Neuronal stem cell (in vitro differentiated cells): Measurements from ENCODE around the gene OGT. TPM values are rescaled to one million over a fixed set of nuclear protein-coding genes. Genes with fewer than 3 reads are reported as not detected.

Experiments
- DNase-seq: peaks from one replicate; pipeline ENCODE4 v3.0.0-alpha.2; 2013; ENCODE audit warnings: low spot score
- H2AFZ ChIP-seq: one replicate; pipeline ENCODE4 v1.6.1; 2013; ENCODE audit warnings: mild to moderate bottlenecking, low read length, inconsistent platforms
- H2AK5ac ChIP-seq: 2 replicates; pipeline ENCODE4 v1.6.1; 2013; ENCODE audit warnings: low read depth, mild to moderate bottlenecking, inconsistent platforms, low read length, moderate library complexity, mixed read lengths
- H2BK120ac ChIP-seq: 2 replicates; pipeline ENCODE4 v1.6.1; 2013; ENCODE audit warnings: low read depth, mild to moderate bottlenecking, inconsistent platforms, low read length, moderate library complexity, mixed read lengths
- H2BK12ac ChIP-seq: one replicate; pipeline ENCODE4 v1.6.1; 2013; ENCODE audit warnings: low read length, inconsistent platforms
- H2BK15ac ChIP-seq: 2 replicates; pipeline ENCODE4 v1.6.1; 2013; ENCODE audit warnings: mild to moderate bottlenecking, low read length, inconsistent platforms, mixed read lengths
- H2BK5ac ChIP-seq: one replicate; pipeline ENCODE4 v1.6.1; 2013; ENCODE audit warnings: inconsistent platforms, mild to moderate bottlenecking, low read length, moderate library complexity
- H3K14ac ChIP-seq: one replicate; pipeline ENCODE4 v1.6.1; 2013; ENCODE audit warnings: low read length, inconsistent platforms
- H3K18ac ChIP-seq: 2 replicates; pipeline ENCODE4 v1.6.1; 2013; ENCODE audit warnings: low read length, inconsistent platforms
- H3K23ac ChIP-seq: 2 replicates; pipeline ENCODE4 v1.6.1; 2013; ENCODE audit warnings: low read depth, mild to moderate bottlenecking, mixed read lengths, low read length, inconsistent platforms; ENCODE audit not compliant: poor library complexity
- H3K27ac ChIP-seq: replicated peaks from 3 replicates; pipeline ENCODE4 v1.5.1; 2013; ENCODE audit warnings: low read length, inconsistent platforms
- H3K27me3 ChIP-seq, 3 experiments: 2 replicates each; pipeline ENCODE4 v1.6.1; 2013; ENCODE audit warnings: low read length in 3 of 3, mild to moderate bottlenecking in 2 of 3, inconsistent platforms in 1 of 3, low read depth in 1 of 3, mixed read lengths in 1 of 3, moderate library complexity in 1 of 3; ENCODE audit not compliant: control insufficient read depth in 3 of 3, insufficient read depth in 3 of 3
- H3K36me3 ChIP-seq, 2 donors: replicated peaks in 1 of 2; 2 replicates each; pipeline ENCODE4 v1.6.1; 2013; ENCODE audit warnings: low read length in 2 of 2; ENCODE audit not compliant: control insufficient read depth in 2 of 2, insufficient read depth in 2 of 2
- H3K4ac ChIP-seq: 2 replicates; pipeline ENCODE4 v1.6.1; 2013; ENCODE audit warnings: inconsistent platforms, mild to moderate bottlenecking, low read length, moderate library complexity
- H3K4me1 ChIP-seq, 2 donors: 1 replicate in 1 of 2; 2 replicates in 1 of 2; pipeline ENCODE4 v1.6.1; 2013; ENCODE audit warnings: low read length in 2 of 2, low read depth in 1 of 2; ENCODE audit not compliant: control insufficient read depth in 2 of 2, insufficient read depth in 1 of 2
- H3K4me2 ChIP-seq: one replicate; pipeline ENCODE4 v1.6.1; 2013; ENCODE audit warnings: mild to moderate bottlenecking, low read length, inconsistent platforms; ENCODE audit not compliant: insufficient read depth, poor library complexity, severe bottlenecking
- H3K4me3 ChIP-seq, 2 donors: 2 replicates each; pipeline ENCODE4 v1.5.1; 2013; ENCODE audit warnings: low read length in 2 of 2, mild to moderate bottlenecking in 2 of 2, inconsistent platforms in 1 of 2, moderate library complexity in 1 of 2
- H3K79me1 ChIP-seq: one replicate; pipeline ENCODE4 v1.6.1; 2013; ENCODE audit warnings: low read depth, mild to moderate bottlenecking, inconsistent platforms, low read length, moderate library complexity
- H3K9ac ChIP-seq: one replicate; pipeline ENCODE4 v1.6.1; 2013; ENCODE audit warnings: mild to moderate bottlenecking, low read depth, low read length, inconsistent platforms; ENCODE audit not compliant: poor library complexity
- H3K9me3 ChIP-seq, 2 donors: replicated peaks in 1 of 2; 2 replicates each; pipeline versions ENCODE3 to v1.6.1; 2013; ENCODE audit warnings: low read length in 2 of 2, mild to moderate bottlenecking in 2 of 2, inconsistent platforms in 1 of 2, low read depth in 1 of 2, mixed read lengths in 1 of 2, moderate library complexity in 1 of 2; ENCODE audit not compliant: control insufficient read depth in 2 of 2, insufficient read depth in 1 of 2
- H4K8ac ChIP-seq: one replicate; pipeline ENCODE4 v1.6.1; 2013; ENCODE audit warnings: low read depth, mild to moderate bottlenecking, inconsistent platforms, low read length, moderate library complexity
- H4K91ac ChIP-seq: one replicate; pipeline ENCODE4 v1.6.1; 2013; ENCODE audit warnings: low read length, low read depth, mild to moderate bottlenecking, inconsistent platforms; ENCODE audit not compliant: poor library complexity
- WGBS, 2 donors: extraction: QIAGEN DNeasy Blood & Tissue Kit; methylation state at CpG; one replicate each; pipeline ENCODE4 v1.1.7; 2013; ENCODE audit warnings: missing lambda C conversion rate in 2 of 2, mixed read lengths in 1 of 2; ENCODE audit not compliant: insufficient read length in 2 of 2, insufficient replicate concordance in 1 of 2; ENCODE audit errors: extremely low coverage in 2 of 2; 5-methylcytosine and 5-hydroxymethylcytosine counted together
- polyA plus RNA-seq, 2 experiments: library from polyadenylated mRNA; stranded (reverse); fragments of 200-250 nt; gene quantifications; one replicate each; pipeline ENCODE4 v1.2.3, GENCODE V29; 2013

The OGT gene
- 80.0 TPM for polyA plus RNA-seq (2013, experiment 1 of 2)
- polyA plus RNA-seq (2013, experiment 2 of 2): 80.3 TPM

DNA sequence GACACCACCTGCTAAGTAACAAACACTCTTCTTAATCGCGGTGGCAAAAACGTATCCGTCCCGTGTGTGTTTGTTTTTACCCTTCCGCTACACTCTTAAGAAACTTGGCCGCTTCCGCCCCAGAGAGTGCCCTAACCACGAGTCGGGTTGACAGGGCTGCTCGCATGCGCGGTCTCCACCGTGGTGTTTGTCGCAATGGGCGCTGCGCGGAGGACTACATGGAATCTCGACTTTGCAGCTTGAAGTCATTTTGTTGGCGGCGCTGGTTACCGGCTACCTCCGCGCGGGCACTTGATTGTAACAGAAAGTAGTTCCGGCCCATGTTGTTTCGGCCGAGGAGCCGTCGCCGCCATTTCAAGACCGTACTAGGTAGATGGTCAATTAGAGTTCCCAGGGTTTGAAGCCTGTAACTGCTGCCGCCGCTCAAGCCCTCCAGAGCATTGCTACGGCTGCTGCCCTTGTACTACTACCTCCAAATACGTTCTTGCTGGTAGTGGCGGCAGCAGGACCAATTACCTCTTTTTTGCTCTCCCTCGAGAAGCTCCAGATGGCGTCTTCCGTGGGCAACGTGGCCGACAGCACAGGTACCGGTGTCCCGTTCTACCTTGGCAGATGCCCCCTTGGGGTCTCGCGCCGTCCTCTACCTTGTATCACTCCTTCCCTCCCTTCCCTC, at the start of gene OGT:
TSS of gene OGT (plus strand) at position 352 of the 673 bp plus-strand sequence. CDS start at position 548, 196 bp downstream.
- no CpG with 5 or more reads among the region's 47 CpGs for WGBS, 2 donors
- Histone ChIP-seq H4K8ac (no peak within 1 kb of the TSS), H2AK5ac (no peak within 1 kb of the TSS), H2AFZ (peak within 1 kb of the TSS; percentile 72), H2BK12ac (no peak within 1 kb of the TSS), H3K14ac (no peak within 1 kb of the TSS), H2BK15ac (no peak within 1 kb of the TSS), H3K18ac (peak within 1 kb of the TSS; percentile 48), H3K4me2 (peak within 1 kb of the TSS; percentile 47), H3K23ac (no peak within 1 kb of the TSS), H2BK120ac (no peak within 1 kb of the TSS), H3K4ac (no peak within 1 kb of the TSS), H3K27ac (peak within 1 kb of the TSS; percentile 56), H2BK5ac (no peak within 1 kb of the TSS), H3K4me3 (peak within 1 kb of the TSS; percentile 66 to 100), H3K27me3 (no peaks in the 10 kb centered on the region), H3K36me3 (peaks cover 3 to 10% of the 10 kb centered on the region in 2 donors), H3K79me1 (peaks cover 1% of the 10 kb centered on the region), H3K9ac (peak within 1 kb of the TSS; percentile 89), H3K4me1 (no peaks in the 10 kb centered on the region), H4K91ac (no peak within 1 kb of the TSS), H3K9me3 (no peaks in the 10 kb centered on the region)
- DNase-seq: peak; percentile 86

DNA sequence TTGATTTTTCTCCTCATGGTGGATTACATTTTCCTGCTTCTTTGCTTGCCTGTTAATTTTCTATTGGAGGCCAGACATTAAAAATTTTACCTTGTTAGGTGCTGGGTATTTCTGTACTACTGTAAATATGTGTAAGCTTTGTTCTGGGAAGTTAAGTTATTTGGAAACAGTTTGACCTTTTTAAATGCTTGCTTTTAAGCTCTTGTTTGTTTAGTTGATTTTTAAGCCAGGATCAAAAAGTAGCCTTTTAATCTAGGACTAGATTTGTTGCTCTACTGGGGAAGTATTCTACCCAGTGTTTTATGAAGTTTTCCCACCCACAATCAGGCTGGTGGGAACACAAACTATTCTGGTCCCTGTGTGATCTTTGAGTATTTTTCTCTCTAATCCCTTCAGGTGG, 45.1 kb upstream of the OGT start:
- H3K14ac ChIP-seq: no peak overlapping the region
- H3K36me3 ChIP-seq: no peaks in the 10 kb centered on the region
- no peaks in the 10 kb centered on the region for H3K9me3 ChIP-seq
- H2AFZ ChIP-seq: no peak overlapping the region
- H2BK120ac ChIP-seq: no peak overlapping the region
- H2BK15ac ChIP-seq: no peak overlapping the region
- no peak overlapping the region for H3K4ac ChIP-seq
- DNase-seq: no peak
- no peaks in the 10 kb centered on the region for H3K4me1 ChIP-seq
- H4K8ac ChIP-seq: no peak overlapping the region
- no peak overlapping the region for H3K9ac ChIP-seq
- H2AK5ac ChIP-seq: no peak overlapping the region
- no peak overlapping the region for H3K23ac ChIP-seq
- no peak overlapping the region for H4K91ac ChIP-seq
- no peaks in the 10 kb centered on the region for H3K27me3 ChIP-seq
- no peak overlapping the region for H3K4me3 ChIP-seq
- no peak overlapping the region for H2BK12ac ChIP-seq
- H3K4me2 ChIP-seq: no peak overlapping the region
- no peak overlapping the region for H3K18ac ChIP-seq
- no peaks in the 10 kb centered on the region for H3K79me1 ChIP-seq
- no peak overlapping the region for H2BK5ac ChIP-seq
- H3K27ac ChIP-seq: no peak overlapping the region

DNA sequence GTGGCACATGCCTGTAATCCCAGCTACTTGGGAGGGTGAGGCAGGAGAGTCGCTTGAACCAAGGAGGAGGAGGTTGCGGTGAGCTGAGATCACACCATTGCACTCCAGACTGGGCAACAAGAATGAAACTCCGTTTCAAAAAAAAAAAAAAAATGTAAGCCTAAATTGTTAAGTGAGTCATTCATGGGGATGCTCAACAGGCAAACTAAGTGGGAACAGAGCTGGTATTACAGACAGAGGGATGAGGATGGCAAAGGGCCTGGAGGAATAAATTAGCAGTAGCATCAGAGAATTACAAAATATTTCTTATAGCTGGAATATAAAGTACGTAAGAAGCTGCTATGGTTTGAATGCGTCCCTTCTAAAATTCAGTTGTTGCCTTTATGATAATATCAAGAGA, 43.4 kb upstream of the OGT start:
- H3K14ac ChIP-seq: no peak overlapping the region
- no peaks in the 10 kb centered on the region for H3K9me3 ChIP-seq
- WGBS, 2 donors: no CpG with 5 or more reads among the region's 5 CpGs
- no peak overlapping the region for H2BK12ac ChIP-seq
- H3K27me3 ChIP-seq: no peaks in the 10 kb centered on the region
- H2BK15ac ChIP-seq: no peak overlapping the region
- no peak overlapping the region for H3K27ac ChIP-seq
- no peak overlapping the region for H3K23ac ChIP-seq
- no peaks in the 10 kb centered on the region for H3K4me1 ChIP-seq
- no peak overlapping the region for H2AK5ac ChIP-seq
- no peak overlapping the region for H3K4me3 ChIP-seq
- H3K36me3 ChIP-seq: no peaks in the 10 kb centered on the region
- no peak overlapping the region for H3K9ac ChIP-seq
- no peak overlapping the region for H2BK5ac ChIP-seq
- H3K4ac ChIP-seq: no peak overlapping the region
- no peaks in the 10 kb centered on the region for H3K79me1 ChIP-seq
- no peak overlapping the region for H4K8ac ChIP-seq
- no peak overlapping the region for H2AFZ ChIP-seq
- no peak overlapping the region for H4K91ac ChIP-seq
- no peak overlapping the region for H3K18ac ChIP-seq
- no peak overlapping the region for H2BK120ac ChIP-seq
- no peak for DNase-seq
- H3K4me2 ChIP-seq: no peak overlapping the region

DNA sequence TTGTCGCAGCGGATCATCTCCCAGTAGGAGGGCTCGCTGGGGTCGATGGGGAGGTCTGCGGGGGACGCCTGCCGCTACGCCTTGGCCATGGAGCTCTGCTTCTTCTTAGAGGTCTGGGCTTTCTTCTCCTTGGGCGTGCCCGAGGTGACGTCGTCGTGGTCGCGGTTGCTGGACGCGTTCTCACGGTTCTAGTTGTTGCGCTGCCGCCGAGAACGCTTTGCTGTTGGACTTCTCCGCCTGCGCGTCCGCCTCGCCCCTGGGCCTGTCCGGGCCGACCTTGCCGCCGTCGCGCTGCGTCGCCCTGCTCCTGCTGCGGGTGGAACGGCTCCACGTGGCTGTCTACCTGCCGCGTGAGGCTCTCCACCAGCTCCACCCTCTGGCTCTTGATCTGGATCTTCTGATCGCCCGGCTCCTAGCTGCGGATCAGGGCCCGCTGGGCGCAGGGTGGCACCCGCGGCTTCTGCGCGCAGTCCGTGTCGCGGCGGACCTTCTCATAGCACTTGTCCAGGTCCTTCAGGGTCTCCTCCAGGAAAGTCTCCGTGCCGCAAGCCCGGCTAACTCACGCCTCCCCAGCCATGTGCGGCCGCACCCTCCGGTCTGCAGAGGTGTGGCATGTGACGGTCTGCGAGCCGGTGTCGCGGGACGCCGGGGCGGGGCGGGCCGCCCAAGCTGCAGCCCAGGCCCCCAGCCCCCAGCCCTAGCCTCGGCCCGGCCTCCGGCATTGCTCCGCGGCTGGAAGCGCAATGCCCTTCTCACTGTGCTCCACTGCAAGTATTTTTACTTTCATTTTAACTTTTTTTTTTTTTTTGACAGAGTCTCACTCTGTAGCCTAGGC, 40.5 kb upstream of the OGT start:
- no peak overlapping the region for H3K4me2 ChIP-seq
- H4K91ac ChIP-seq: no peak overlapping the region
- H2BK15ac ChIP-seq: peak overlapping the region; percentile 91
- H3K23ac ChIP-seq: peak overlapping the region; percentile 43
- H3K36me3 ChIP-seq: no peaks in the 10 kb centered on the region
- H2BK120ac ChIP-seq: no peak overlapping the region
- H3K27me3 ChIP-seq: no peaks in the 10 kb centered on the region
- H3K4me1 ChIP-seq: no peaks in the 10 kb centered on the region
- no peak overlapping the region for H2BK12ac ChIP-seq
- peak overlapping the region; percentile 68 for H2AK5ac ChIP-seq
- DNase-seq: no peak
- H3K9me3 ChIP-seq: no peaks in the 10 kb centered on the region
- H2AFZ ChIP-seq: no peak overlapping the region
- WGBS, 2 donors: no CpG with 5 or more reads among the region's 76 CpGs
- H3K4ac ChIP-seq: no peak overlapping the region
- no peak overlapping the region for H3K27ac ChIP-seq
- H3K4me3 ChIP-seq: no peak overlapping the region
- no peak overlapping the region for H4K8ac ChIP-seq
- no peaks in the 10 kb centered on the region for H3K79me1 ChIP-seq
- H3K9ac ChIP-seq: peak overlapping the region; percentile 4
- no peak overlapping the region for H3K14ac ChIP-seq
- peak overlapping the region; percentile 64 for H3K18ac ChIP-seq
- no peak overlapping the region for H2BK5ac ChIP-seq
